HepG2 (cell line): ENCODE results near the gene EXOC3L4. TPM values are rescaled to one million over a fixed set of nuclear protein-coding genes. Genes with fewer than 3 reads are reported as not detected.

Experiments
- KDM5A ChIP-seq: fragments of 200-600 bp; sonication (generic); IDR thresholded peaks from 2 replicates; pipeline ENCODE4 v1.7.0; 2018; ENCODE audit warnings: antibody characterized with exemption, mild to moderate bottlenecking, low read length, borderline replicate concordance
- NFATC3 ChIP-seq: sonication (generic); formaldehyde crosslinking; IDR thresholded peaks from 2 replicates; pipeline ENCODE4 v1.5.1; 2020; ENCODE audit warnings: mild to moderate bottlenecking, missing genetic modification reagents
- STAT6 ChIP-seq: sonication (generic); formaldehyde crosslinking; IDR thresholded peaks from 2 replicates; pipeline ENCODE4 v1.4.0; 2020; ENCODE audit warnings: missing genetic modification reagents, mild to moderate bottlenecking, borderline replicate concordance
- ZNF549 ChIP-seq: sonication (generic); formaldehyde crosslinking; IDR thresholded peaks from 2 replicates; pipeline ENCODE4 v1.5.0; 2020; ENCODE audit warnings: missing genetic modification reagents
- polyA plus RNA-seq, 8 experiments: library from polyadenylated mRNA; depleted of rRNA in 3 of 8; stranded (reverse) in 7 of 8; unstranded in 1 of 8; fragments of >200 nt; fragmentation: Illumina TruSeq in 4 of 8; extraction: Trizol in 4 of 8; gene quantifications; 2 replicates each; pipeline versions ENCODE4 v1.2.1 to v1.2.3, GENCODE V29; 2011 to 2016; ENCODE audit warnings: low read depth in 4 of 8, missing spikeins in 1 of 8, mixed read lengths in 1 of 8; ENCODE audit not compliant: insufficient read depth in 1 of 8
- total RNA-seq, 5 experiments: library from RNA; depleted of rRNA; stranded (reverse); fragments of >200 nt; fragmentation: Illumina TruSeq; extraction: Trizol; gene quantifications; 2 replicates each; pipeline ENCODE4 v1.2.3, GENCODE V29; 2016; ENCODE audit warnings: low read depth in 1 of 5
- TF ChIP-seq, protein P1 (sequence below): IDR thresholded peaks from 2 replicates; pipeline ENCODE4 v1.6.1; 2018; ENCODE audit warnings: missing genetic modification reagents, mild to moderate bottlenecking, missing compliant biosample characterization
- TF ChIP-seq, protein P2 (sequence below): sonication (generic); formaldehyde crosslinking; IDR thresholded peaks from 2 replicates; pipeline ENCODE4 v1.4.0; 2020; ENCODE audit warnings: missing genetic modification reagents
- TF ChIP-seq, protein P3 (sequence below): sonication (generic); formaldehyde crosslinking; IDR thresholded peaks from 2 replicates; pipeline ENCODE4 v1.8.0; 2022; ENCODE audit warnings: low read depth, missing genetic modification reagents

Gene EXOC3L4
- total and polyA plus RNA-seq, 2 of the 13 experiments (the other 11 are each of a cell fraction or from before 2014, with no cell fraction given), result 11.8 to 27.0 TPM

GRCh38 chr14:103138301-103139131, 44.0 kb downstream of the EXOC3L4 start (continued):
- no peak for TF ChIP-seq STAT6 (CRISPR knock-in tag)
- TF ChIP-seq, protein P1, sequence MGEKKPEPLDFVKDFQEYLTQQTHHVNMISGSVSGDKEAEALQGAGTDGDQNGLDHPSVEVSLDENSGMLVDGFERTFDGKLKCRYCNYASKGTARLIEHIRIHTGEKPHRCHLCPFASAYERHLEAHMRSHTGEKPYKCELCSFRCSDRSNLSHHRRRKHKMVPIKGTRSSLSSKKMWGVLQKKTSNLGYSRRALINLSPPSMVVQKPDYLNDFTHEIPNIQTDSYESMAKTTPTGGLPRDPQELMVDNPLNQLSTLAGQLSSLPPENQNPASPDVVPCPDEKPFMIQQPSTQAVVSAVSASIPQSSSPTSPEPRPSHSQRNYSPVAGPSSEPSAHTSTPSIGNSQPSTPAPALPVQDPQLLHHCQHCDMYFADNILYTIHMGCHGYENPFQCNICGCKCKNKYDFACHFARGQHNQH (CRISPR knock-in tag), result no peak
- no peak for TF ChIP-seq NFATC3 (CRISPR knock-in tag)
- no peak for TF ChIP-seq ZNF549 (CRISPR knock-in tag)
- TF ChIP-seq, protein P2, sequence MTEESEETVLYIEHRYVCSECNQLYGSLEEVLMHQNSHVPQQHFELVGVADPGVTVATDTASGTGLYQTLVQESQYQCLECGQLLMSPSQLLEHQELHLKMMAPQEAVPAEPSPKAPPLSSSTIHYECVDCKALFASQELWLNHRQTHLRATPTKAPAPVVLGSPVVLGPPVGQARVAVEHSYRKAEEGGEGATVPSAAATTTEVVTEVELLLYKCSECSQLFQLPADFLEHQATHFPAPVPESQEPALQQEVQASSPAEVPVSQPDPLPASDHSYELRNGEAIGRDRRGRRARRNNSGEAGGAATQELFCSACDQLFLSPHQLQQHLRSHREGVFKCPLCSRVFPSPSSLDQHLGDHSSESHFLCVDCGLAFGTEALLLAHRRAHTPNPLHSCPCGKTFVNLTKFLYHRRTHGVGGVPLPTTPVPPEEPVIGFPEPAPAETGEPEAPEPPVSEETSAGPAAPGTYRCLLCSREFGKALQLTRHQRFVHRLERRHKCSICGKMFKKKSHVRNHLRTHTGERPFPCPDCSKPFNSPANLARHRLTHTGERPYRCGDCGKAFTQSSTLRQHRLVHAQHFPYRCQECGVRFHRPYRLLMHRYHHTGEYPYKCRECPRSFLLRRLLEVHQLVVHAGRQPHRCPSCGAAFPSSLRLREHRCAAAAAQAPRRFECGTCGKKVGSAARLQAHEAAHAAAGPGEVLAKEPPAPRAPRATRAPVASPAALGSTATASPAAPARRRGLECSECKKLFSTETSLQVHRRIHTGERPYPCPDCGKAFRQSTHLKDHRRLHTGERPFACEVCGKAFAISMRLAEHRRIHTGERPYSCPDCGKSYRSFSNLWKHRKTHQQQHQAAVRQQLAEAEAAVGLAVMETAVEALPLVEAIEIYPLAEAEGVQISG (CRISPR knock-in tag), result no peak
- no peak for TF ChIP-seq KDM5A
- TF ChIP-seq, protein P3, sequence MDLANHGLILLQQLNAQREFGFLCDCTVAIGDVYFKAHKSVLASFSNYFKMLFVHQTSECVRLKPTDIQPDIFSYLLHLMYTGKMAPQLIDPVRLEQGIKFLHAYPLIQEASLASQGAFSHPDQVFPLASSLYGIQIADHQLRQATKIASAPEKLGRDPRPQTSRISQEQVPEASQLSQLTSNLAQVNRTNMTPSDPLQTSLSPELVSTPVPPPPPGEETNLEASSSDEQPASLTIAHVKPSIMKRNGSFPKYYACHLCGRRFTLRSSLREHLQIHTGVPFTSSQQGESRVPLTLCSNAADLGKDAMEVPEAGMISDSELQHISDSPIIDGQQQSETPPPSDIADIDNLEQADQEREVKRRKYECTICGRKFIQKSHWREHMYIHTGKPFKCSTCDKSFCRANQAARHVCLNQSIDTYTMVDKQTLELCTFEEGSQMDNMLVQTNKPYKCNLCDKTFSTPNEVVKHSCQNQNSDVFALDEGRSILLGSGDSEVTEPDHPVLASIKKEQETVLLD (CRISPR knock-in tag), result no peak
